ENCODE data around the gene FKBP15. TPM values are rescaled to one million over a fixed set of nuclear protein-coding genes. Genes with fewer than 3 reads are reported as not detected.

Gene FKBP15
- total and polyA plus RNA-seq, 3 donors from 2014 or later: 14.7 to 23.5 (median 23.1) TPM

DNA sequence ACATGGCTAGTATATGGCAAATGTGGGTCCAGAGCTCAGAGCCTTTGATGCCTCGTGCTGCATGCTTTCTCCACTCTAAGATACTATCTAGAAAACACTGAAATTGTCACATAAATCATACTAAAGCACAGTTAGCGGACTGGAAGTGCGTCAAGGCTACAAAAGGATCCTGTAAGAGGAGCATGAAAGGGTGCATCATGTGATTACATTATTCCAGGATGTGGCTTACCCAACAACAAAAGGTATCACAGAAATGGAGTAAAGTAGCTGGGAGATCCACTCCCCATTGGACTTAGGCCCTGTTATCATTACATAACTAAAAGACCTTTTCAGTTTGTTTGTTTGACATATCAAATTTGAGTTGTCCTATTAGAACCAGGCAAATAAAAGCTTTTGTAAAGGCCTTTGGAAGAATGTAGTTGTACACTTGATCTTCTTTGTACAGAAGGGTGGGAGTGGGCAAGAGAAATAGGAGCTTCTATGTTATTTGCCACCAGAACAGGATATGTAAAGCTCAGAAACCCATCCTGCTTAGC, 7.1 kb upstream of the FKBP15 start:
- intact Hi-C loops (cut with DNase I; ENCODE audit: low total_unique reads): no loop called here
- Histone ChIP-seq H3K36me3 (ENCODE audit: low read depth, missing control alignments) (no peaks in the 10 kb centered on the region), H3K9me3 (no peaks in the 10 kb centered on the region), H3K27ac (no peak overlapping the region), H3K4me1 (no peaks in the 10 kb centered on the region), H3K4me3 (no peak overlapping the region), H3K27me3 (no peaks in the 10 kb centered on the region)
- WGBS, 2 donors: 68 to 81% methylated on average over 3 of the region's 3 CpGs
- no peak for DNase-seq
- no peak for TF ChIP-seq POLR2A (IDR thresholded peaks at IDR 0.05)
- TF ChIP-seq, protein P1, sequence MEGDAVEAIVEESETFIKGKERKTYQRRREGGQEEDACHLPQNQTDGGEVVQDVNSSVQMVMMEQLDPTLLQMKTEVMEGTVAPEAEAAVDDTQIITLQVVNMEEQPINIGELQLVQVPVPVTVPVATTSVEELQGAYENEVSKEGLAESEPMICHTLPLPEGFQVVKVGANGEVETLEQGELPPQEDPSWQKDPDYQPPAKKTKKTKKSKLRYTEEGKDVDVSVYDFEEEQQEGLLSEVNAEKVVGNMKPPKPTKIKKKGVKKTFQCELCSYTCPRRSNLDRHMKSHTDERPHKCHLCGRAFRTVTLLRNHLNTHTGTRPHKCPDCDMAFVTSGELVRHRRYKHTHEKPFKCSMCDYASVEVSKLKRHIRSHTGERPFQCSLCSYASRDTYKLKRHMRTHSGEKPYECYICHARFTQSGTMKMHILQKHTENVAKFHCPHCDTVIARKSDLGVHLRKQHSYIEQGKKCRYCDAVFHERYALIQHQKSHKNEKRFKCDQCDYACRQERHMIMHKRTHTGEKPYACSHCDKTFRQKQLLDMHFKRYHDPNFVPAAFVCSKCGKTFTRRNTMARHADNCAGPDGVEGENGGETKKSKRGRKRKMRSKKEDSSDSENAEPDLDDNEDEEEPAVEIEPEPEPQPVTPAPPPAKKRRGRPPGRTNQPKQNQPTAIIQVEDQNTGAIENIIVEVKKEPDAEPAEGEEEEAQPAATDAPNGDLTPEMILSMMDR (IDR thresholded peaks at IDR 0.05): no peak

DNA sequence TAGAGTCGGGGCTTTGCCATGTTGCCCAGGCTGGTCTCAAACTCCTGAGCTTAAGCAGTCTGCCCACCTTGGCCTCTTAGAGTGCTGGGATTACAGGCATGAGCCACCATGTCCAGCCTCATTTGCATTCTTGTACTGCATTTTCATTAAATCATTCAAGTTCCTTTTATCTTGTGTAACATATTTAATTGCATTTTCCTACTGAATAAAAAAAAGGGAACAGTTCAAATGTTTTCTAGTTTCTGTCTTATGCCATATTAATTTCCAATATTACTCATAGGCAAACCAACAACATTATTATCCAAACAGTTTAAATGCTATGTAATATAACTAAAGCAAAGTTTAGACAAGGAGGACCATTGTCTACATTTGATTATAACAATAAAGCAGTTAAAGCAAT, 6.4 kb upstream of the FKBP15 start:
- H3K4me3 ChIP-seq: no peak overlapping the region
- WGBS, 2 donors: 0 to 44% methylated on average over 1 of the region's 1 CpG
- H3K27ac ChIP-seq: no peak overlapping the region
- no peaks in the 10 kb centered on the region for H3K36me3 ChIP-seq (ENCODE audit: low read depth, missing control alignments)
- H3K4me1 ChIP-seq: peaks cover 3% of the 10 kb centered on the region
- TF ChIP-seq, protein P1 (IDR thresholded peaks at IDR 0.05): no peak
- TF ChIP-seq POLR2A (IDR thresholded peaks at IDR 0.05): no peak
- H3K27me3 ChIP-seq: no peaks in the 10 kb centered on the region
- H3K9me3 ChIP-seq: no peaks in the 10 kb centered on the region
- DNase-seq: no peak
- intact Hi-C loops (cut with DNase I; ENCODE audit: low total_unique reads): no loop called here

DNA sequence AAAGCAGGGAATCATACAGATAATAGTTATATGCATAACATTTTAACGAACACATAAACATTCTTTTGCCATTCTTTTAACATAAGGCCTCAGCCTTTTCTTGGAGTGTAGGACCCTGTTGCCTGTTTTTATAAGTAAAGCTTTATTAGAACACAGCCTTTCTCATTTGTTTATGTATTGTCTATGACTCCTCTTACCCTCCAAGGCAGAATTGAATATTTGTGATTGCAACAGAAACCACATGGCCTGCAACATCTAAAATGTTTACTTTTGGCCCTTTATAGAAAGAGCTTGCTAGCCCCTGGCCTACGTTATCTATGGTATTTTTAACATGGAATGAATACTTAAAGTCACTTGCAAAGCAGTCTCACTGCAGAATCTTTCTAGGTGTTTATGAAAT, 2.9 kb upstream of the FKBP15 start:
- Histone ChIP-seq H3K4me1 (peaks cover 12% of the 10 kb centered on the region), H3K36me3 (ENCODE audit: low read depth, missing control alignments) (no peaks in the 10 kb centered on the region), H3K9me3 (no peaks in the 10 kb centered on the region), H3K27ac (no peak overlapping the region), H3K4me3 (no peak overlapping the region), H3K27me3 (no peaks in the 10 kb centered on the region)
- no peak for DNase-seq
- TF ChIP-seq, protein P1 (IDR thresholded peaks at IDR 0.05): no peak
- TF ChIP-seq POLR2A (IDR thresholded peaks at IDR 0.05): no peak
- WGBS, 2 donors: 78 to 81% methylated on average over 2 of the region's 2 CpGs
- intact Hi-C loops (cut with DNase I; ENCODE audit: low total_unique reads): loop anchor here (5.0 kb wide), 1 partner anchor 43 kb away; no protein-coding TSS in a partner anchor

DNA sequence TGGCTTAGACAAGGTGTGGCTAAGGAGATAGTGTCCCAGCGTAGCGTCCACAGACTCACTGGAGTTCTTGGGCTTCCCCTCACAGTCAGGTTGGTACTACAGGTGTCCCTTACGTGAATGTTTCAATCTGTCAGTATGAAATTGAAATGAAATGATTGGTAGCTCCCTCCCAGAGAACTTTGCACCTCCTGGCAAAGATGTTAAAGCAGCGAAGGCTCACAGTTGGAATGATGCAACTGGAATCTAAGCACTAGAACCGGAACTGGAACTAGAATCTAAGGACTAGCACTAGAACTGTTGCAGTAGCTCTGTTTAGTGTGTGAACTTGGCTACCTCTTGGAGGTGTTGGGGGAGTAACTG, 1.4 kb upstream of the FKBP15 start:
- no peak for DNase-seq
- 26 to 55% methylated on average over 5 of the region's 5 CpGs for WGBS, 2 donors

More for the DNA sequence above, 1.4 kb upstream of the FKBP15 start:
- TF ChIP-seq, protein P1 (IDR thresholded peaks at IDR 0.05): no peak
- TF ChIP-seq POLR2A (IDR thresholded peaks at IDR 0.05): no peak
- Histone ChIP-seq H3K27ac (no peak overlapping the region), H3K4me3 (peak overlapping the region in 1 of 2 donors; percentile 63), H3K9me3 (no peaks in the 10 kb centered on the region), H3K36me3 (ENCODE audit: low read depth, missing control alignments) (no peaks in the 10 kb centered on the region), H3K4me1 (peaks cover 12% of the 10 kb centered on the region), H3K27me3 (no peaks in the 10 kb centered on the region)
- intact Hi-C loops (cut with DNase I; ENCODE audit: low total_unique reads): loop anchor here (5.0 kb wide), 1 partner anchor 45 kb away; no protein-coding TSS in a partner anchor
